Stimulated activated CD4-positive, alpha-beta T cell treated with anti-CD3 and anti-CD28 coated beads, Interleukin-1b, Interleukin-23, amount 100 ng/mL, for 4 hours (primary cell): ENCODE data around the gene FBLN2.

ENCODE experiments used
- DNase-seq, 2 donors: peaks; one replicate each; pipeline ENCODE4 v3.0.0-alpha.2; 2020; ENCODE audit warnings: low read depth in 2 of 2

Gene FBLN2

DNA sequence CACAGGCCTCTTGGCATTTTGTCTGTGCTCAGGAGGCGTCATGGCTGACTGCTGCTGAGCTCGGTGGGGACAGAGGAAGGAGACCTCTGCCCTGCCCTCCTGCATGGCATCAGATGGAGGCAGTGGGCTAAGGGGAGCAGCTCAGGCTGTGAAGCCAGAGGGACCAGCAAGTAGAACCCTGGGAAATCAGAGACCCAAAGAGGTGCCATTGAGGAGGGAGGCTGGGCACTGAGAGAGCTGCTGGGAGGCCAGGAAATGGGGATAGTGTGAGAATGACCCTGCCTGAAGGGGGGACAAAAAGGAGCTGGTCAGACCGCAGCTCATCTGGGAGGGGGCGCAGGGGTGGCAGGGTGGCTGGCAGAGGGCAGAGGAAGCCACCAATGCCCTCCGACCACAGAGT lies 136.8 kb downstream of the FBLN2 start:
- DNase-seq, result no peak

DNA sequence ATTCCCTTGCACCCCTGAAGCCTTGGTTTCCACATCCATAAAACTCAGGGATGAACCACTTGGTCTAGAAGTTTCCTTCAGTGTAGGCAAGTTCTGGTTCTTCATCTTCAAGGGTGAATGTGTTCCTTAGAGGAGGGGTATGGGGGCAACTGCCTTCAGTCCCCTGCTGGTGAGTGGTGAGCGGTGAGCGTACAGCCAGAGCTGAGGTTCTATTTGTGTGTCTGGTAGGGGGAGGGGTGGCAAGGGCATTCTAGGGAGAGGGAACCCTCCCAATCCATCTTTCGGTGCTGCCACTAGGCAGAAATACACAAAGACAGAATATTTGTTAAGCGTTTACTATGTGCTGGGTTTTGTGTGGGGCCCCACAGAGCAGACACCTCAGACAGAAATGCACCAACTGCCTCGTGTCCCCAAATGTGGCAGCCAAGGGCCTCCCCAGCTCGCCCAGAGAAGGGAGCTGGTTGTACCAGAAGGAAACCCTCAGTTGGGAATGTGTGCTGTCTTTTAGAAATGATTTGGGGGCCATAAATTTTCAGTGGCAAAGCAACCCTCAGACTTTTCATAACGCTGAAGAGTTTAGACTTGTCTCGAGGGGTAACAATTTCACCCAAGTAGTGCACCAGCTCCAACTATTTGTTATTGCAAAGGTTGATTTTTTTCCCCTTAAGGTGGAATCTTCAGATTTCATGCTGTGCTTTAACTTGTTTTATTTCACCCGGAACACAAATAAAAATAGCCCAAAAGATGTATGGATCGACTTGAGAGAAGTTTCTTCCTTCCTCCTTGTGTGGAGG lies 137.6 kb downstream of the FBLN2 start:
- DNase-seq, result no peak

DNA sequence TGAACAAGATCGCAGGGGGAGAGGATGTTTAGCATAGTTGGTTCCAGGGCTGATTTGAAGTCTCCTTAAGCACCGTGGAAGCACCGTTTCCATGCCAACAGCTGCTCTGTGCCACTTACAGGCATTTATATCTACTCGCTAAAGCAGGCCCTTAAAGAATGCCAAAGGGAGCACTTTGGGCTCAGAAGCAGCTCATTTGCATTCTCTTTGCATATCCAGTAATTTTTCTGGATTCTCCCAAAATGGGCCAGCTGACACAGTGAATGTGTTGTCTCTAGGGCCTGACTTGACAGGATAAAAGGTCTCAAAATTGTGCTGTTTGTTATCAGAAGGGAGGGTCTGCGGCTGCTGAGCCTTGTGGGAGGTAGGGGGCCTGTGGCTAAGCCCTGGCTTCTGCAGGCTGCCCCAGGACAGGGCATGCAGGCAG lies 138.6 kb downstream of the FBLN2 start:
- no peak for DNase-seq
